H1 (cell line): Measurements from ENCODE around the gene VMP1. TPM values are rescaled to one million over a fixed set of nuclear protein-coding genes. Genes with fewer than 3 reads are reported as not detected.

Experiments
- CTCF ChIA-PET: fragments of 300-600 bp; sonication (Branson Sonifier 250); formaldehyde crosslinking; loops from one replicate; lab custom pipeline; 2021; ENCODE audit not compliant: partially characterized antibody; lab: Charles Lee
- POLR2A ChIA-PET: fragments of 300-600 bp; sonication (Branson Sonifier 250); formaldehyde crosslinking; loops from one replicate; lab custom pipeline; 2021; ENCODE audit warnings: inconsistent platforms; ENCODE audit not compliant: partially characterized antibody; lab: Charles Lee
- DNase-seq, 2 experiments: peaks; one replicate each; pipeline versions ENCODE4 v3.0.0 to v3.0.0-alpha.2; 2010 to 2022; ENCODE audit warnings: low spot score in 2 of 2, low read depth in 1 of 2, mixed read lengths in 1 of 2
- FAIRE-seq: peaks from 2 replicates; lab custom pipeline; 2011; peaks lifted over from hg19 to GRCh38; lab: Jason Lieb, UNC
- H2AFZ ChIP-seq: 2 replicates; pipeline ENCODE4 v1.8.1; 2012; ENCODE audit warnings: low read length, inconsistent platforms
- H2AK5ac ChIP-seq: 2 replicates; pipeline ENCODE4 v1.6.1; 2013; ENCODE audit warnings: low read depth, low read length
- H2BK120ac ChIP-seq: replicated peaks from 2 replicates; pipeline ENCODE3; 2013; ENCODE audit warnings: low read depth, low read length, inconsistent platforms
- H2BK12ac ChIP-seq: 2 replicates; pipeline ENCODE4 v1.6.1; 2013; ENCODE audit warnings: low read depth, low read length
- H2BK15ac ChIP-seq: 2 replicates; pipeline ENCODE4 v1.6.1; 2013; ENCODE audit warnings: low read length
- H2BK20ac ChIP-seq: 2 replicates; pipeline ENCODE4 v1.6.1; 2013; ENCODE audit warnings: low read length
- H2BK5ac ChIP-seq: 2 replicates; pipeline ENCODE4 v1.6.1; 2013; ENCODE audit warnings: low read depth, low read length
- H3K14ac ChIP-seq: 2 replicates; pipeline ENCODE4 v1.6.1; 2013; ENCODE audit warnings: inconsistent platforms; ENCODE audit not compliant: insufficient read length
- H3K18ac ChIP-seq: 2 replicates; pipeline ENCODE4 v1.6.1; 2013; ENCODE audit warnings: low read length; ENCODE audit errors: extremely low read depth
- H3K23ac ChIP-seq: 2 replicates; pipeline ENCODE4 v1.6.1; 2013; ENCODE audit warnings: inconsistent platforms; ENCODE audit not compliant: insufficient read length
- H3K23me2 ChIP-seq: 2 replicates; pipeline ENCODE4 v1.6.1; 2013; ENCODE audit warnings: low read depth, low read length
- H3K27ac ChIP-seq: 2 replicates; pipeline ENCODE4 v1.6.1; 2011; ENCODE audit warnings: low read depth, low read length, inconsistent platforms
- H3K27me3 ChIP-seq, 4 experiments: replicated peaks in 1 of 4; 1 replicate in 1 of 4; 2 replicates in 3 of 4; pipeline versions ENCODE4 v1.6.1 to v1.8.1; 2011 to 2013; ENCODE audit warnings: low read length in 3 of 4, mild to moderate bottlenecking in 3 of 4, inconsistent platforms in 2 of 4, mixed read lengths in 2 of 4, moderate library complexity in 1 of 4; ENCODE audit not compliant: control insufficient read depth in 3 of 4, insufficient read depth in 3 of 4; ENCODE audit errors: extremely low read depth in 1 of 4
- H3K36me3 ChIP-seq, 4 experiments: 2 replicates each; pipeline versions ENCODE4 v1.6.1 to v1.8.1; 2011 to 2013; ENCODE audit warnings: mild to moderate bottlenecking in 4 of 4, low read length in 3 of 4, moderate library complexity in 2 of 4, control low read depth in 1 of 4, inconsistent platforms in 1 of 4; ENCODE audit not compliant: insufficient read depth in 4 of 4, control insufficient read depth in 2 of 4
- H3K4ac ChIP-seq: replicated peaks from 2 replicates; pipeline ENCODE3; 2013; ENCODE audit warnings: low read length, low read depth, mixed read lengths, inconsistent platforms; ENCODE audit not compliant: insufficient read length
- H3K4me1 ChIP-seq, 4 experiments: replicated peaks in 1 of 4; 1 replicate in 1 of 4; 2 replicates in 3 of 4; pipeline versions ENCODE4 v1.6.1 to v1.8.1; 2011 to 2013; ENCODE audit warnings: low read length in 3 of 4, inconsistent platforms in 2 of 4, mixed read lengths in 1 of 4; ENCODE audit not compliant: insufficient read depth in 4 of 4, control insufficient read depth in 3 of 4
- H3K4me2 ChIP-seq, 2 experiments: 2 replicates each; pipeline versions ENCODE4 v1.6.1 to v1.8.1; 2011 to 2013; ENCODE audit warnings: low read depth in 2 of 2, low read length in 2 of 2, control low read depth in 1 of 2, inconsistent platforms in 1 of 2, mild to moderate bottlenecking in 1 of 2; ENCODE audit not compliant: insufficient read depth in 1 of 2
- H3K4me3 ChIP-seq, 4 experiments: fragments of 200-600, 300-600 bp in 1 of 4; sonication (generic), shearing (Covaris generic), sonication (Bioruptor Twin) in 1 of 4; 2 replicates each; pipeline versions ENCODE4 v1.5.1 to v1.8.1; 2011 to 2016; ENCODE audit warnings: low read length in 4 of 4, low read depth in 3 of 4, control low read depth in 2 of 4, inconsistent platforms in 2 of 4, mild to moderate bottlenecking in 2 of 4, mixed read lengths in 1 of 4, moderate library complexity in 1 of 4; ENCODE audit not compliant: insufficient read depth in 2 of 4; ENCODE audit errors: extremely low read depth in 1 of 4
- H3K56ac ChIP-seq: replicated peaks from 2 replicates; pipeline ENCODE3; 2013; ENCODE audit warnings: low read depth, mild to moderate bottlenecking, mixed read lengths, low read length, inconsistent platforms; ENCODE audit not compliant: insufficient read length
- H3K79me1 ChIP-seq: 2 replicates; pipeline ENCODE4 v1.6.1; 2013; ENCODE audit warnings: low read depth, low read length, control low read depth
- H3K79me2 ChIP-seq, 2 experiments: 2 replicates each; pipeline versions ENCODE4 v1.6.1 to v1.8.1; 2012 to 2013; ENCODE audit warnings: low read length in 2 of 2, mild to moderate bottlenecking in 2 of 2, inconsistent platforms in 1 of 2; ENCODE audit not compliant: insufficient read depth in 2 of 2, control insufficient read depth in 1 of 2
- H3K9ac ChIP-seq, 4 experiments: replicated peaks in 1 of 4; 1 replicate in 1 of 4; 2 replicates in 3 of 4; pipeline versions ENCODE4 v1.6.1 to v1.8.1; 2011 to 2013; ENCODE audit warnings: low read depth in 3 of 4, low read length in 3 of 4, control low read depth in 2 of 4, mild to moderate bottlenecking in 2 of 4, moderate library complexity in 2 of 4, inconsistent platforms in 1 of 4; ENCODE audit errors: extremely low read depth in 1 of 4
- H3K9me3 ChIP-seq, 2 experiments: 2 replicates each; pipeline versions ENCODE4 v1.6.1 to v1.8.1; 2012 to 2013; ENCODE audit warnings: mild to moderate bottlenecking in 2 of 2, moderate library complexity in 2 of 2, control low read depth in 1 of 2, inconsistent platforms in 1 of 2, low read depth in 1 of 2, low read length in 1 of 2, mixed read lengths in 1 of 2; ENCODE audit not compliant: insufficient read depth in 2 of 2
- H4K20me1 ChIP-seq, 2 experiments: replicated peaks in 1 of 2; 2 replicates each; pipeline versions ENCODE3 to v1.8.1; 2011 to 2013; ENCODE audit warnings: inconsistent platforms in 2 of 2, low read length in 2 of 2, mild to moderate bottlenecking in 1 of 2; ENCODE audit not compliant: insufficient read depth in 2 of 2, control insufficient read depth in 1 of 2
- H4K5ac ChIP-seq: 2 replicates; pipeline ENCODE4 v1.6.1; 2013; ENCODE audit warnings: low read length, low read depth, mixed read lengths, inconsistent platforms; ENCODE audit not compliant: insufficient read length
- H4K8ac ChIP-seq: 2 replicates; pipeline ENCODE4 v1.8.0; 2013; ENCODE audit warnings: mild to moderate bottlenecking, moderate library complexity, low read length, inconsistent platforms; ENCODE audit not compliant: insufficient read depth; ENCODE audit errors: extremely low read depth
- H4K91ac ChIP-seq: replicated peaks from 2 replicates; pipeline ENCODE3; 2013; ENCODE audit warnings: low read length, mixed read lengths, inconsistent platforms; ENCODE audit not compliant: insufficient read length
- ASH2L ChIP-seq: fragments of 200-600, 300-600 bp; sonication (generic); IDR thresholded peaks from one replicate; pipeline ENCODE4 v1.7.1; 2017; ENCODE audit warnings: low read length
- BRCA1 ChIP-seq: IDR thresholded peaks from 2 replicates; pipeline ENCODE4 v1.6.1; 2012; ENCODE audit warnings: low read depth, low read length, improper control_type of control experiment
- CHD1 ChIP-seq: IDR thresholded peaks from 2 replicates; pipeline ENCODE4 v1.6.1; 2012; ENCODE audit warnings: low read depth, low read length, improper control_type of control experiment
- EP300 ChIP-seq, 2 experiments: IDR thresholded peaks; 1 replicate in 1 of 2; 2 replicates in 1 of 2; pipeline ENCODE4 v1.6.1; 2011 to 2012; ENCODE audit warnings: low read depth in 2 of 2, low read length in 2 of 2, mild to moderate bottlenecking in 2 of 2, borderline replicate concordance in 1 of 2, inconsistent platforms in 1 of 2, moderate library complexity in 1 of 2
- GTF2F1 ChIP-seq: IDR thresholded peaks from 2 replicates; pipeline ENCODE4 v1.6.1; 2012; ENCODE audit warnings: low read depth, low read length, improper control_type of control experiment, borderline replicate concordance
- NRF1 ChIP-seq: IDR thresholded peaks from 2 replicates; pipeline ENCODE4 v1.6.1; 2011; ENCODE audit warnings: mild to moderate bottlenecking, low read depth, low read length, improper control_type of control experiment
- PHF8 ChIP-seq: fragments of 200-600 bp; sonication (generic); conservative IDR thresholded peaks from 2 replicates; pipeline ENCODE4 v1.7.1; 2012; ENCODE audit warnings: low read depth, mild to moderate bottlenecking, inconsistent platforms, low read length, moderate library complexity
- POLR2A ChIP-seq, 2 experiments: IDR thresholded peaks; 1 replicate in 1 of 2; 2 replicates in 1 of 2; pipeline ENCODE4 v1.6.1; 2011; ENCODE audit warnings: low read depth in 2 of 2, low read length in 2 of 2, mild to moderate bottlenecking in 2 of 2; ENCODE audit errors: control extremely low read depth in 1 of 2
- RBBP5 ChIP-seq: IDR thresholded peaks from 2 replicates; pipeline ENCODE4 v1.7.1; 2012; ENCODE audit warnings: low read depth, mild to moderate bottlenecking, inconsistent platforms, low read length, moderate library complexity, borderline replicate concordance
- RFX5 ChIP-seq: IDR thresholded peaks from 2 replicates; pipeline ENCODE4 v1.6.1; 2011; ENCODE audit warnings: low read depth, low read length, improper control_type of control experiment, borderline replicate concordance
- SP1 ChIP-seq: IDR thresholded peaks from 2 replicates; pipeline ENCODE4 v1.6.1; 2011; ENCODE audit warnings: low read depth, low read length
- TCF12 ChIP-seq: IDR thresholded peaks from 2 replicates; pipeline ENCODE4 v1.6.1; 2011; ENCODE audit warnings: low read depth, mild to moderate bottlenecking, low read length
- YY1 ChIP-seq: IDR thresholded peaks from 2 replicates; pipeline ENCODE4 v1.6.1; 2011; ENCODE audit warnings: low read depth, mild to moderate bottlenecking, low read length
- WGBS, 2 experiments: shearing (Covaris generic) in 1 of 2; methylation state at CpG; one replicate each; pipeline versions ENCODE4 v1.1.6 to v1.1.7; 2013 to 2015; ENCODE audit warnings: low lambda C conversion rate in 2 of 2, mixed read lengths in 2 of 2, inconsistent platforms in 1 of 2, low coverage in 1 of 2, missing lambda C conversion rate in 1 of 2; ENCODE audit not compliant: insufficient replicate concordance in 2 of 2, insufficient coverage in 1 of 2, insufficient read length in 1 of 2; ENCODE audit errors: extremely low coverage in 1 of 2, missing lambda C conversion rate in 1 of 2; 5-methylcytosine and 5-hydroxymethylcytosine counted together
- polyA plus RNA-seq, 7 experiments: library from polyadenylated mRNA; depleted of rRNA in 3 of 7; stranded (reverse) in 5 of 7; unstranded in 2 of 7; fragments of >200 nt in 5 of 7; fragments of 200-250 nt in 2 of 7; gene quantifications; 1 replicate in 5 of 7; 2 replicates in 1 of 7; 4 replicates in 1 of 7; pipeline versions ENCODE4 v1.2.1 to v1.2.3, GENCODE V29; 2011 to 2013; ENCODE audit warnings: missing spikeins in 2 of 7, mixed read lengths in 2 of 7
- total RNA-seq: library from RNA; stranded (reverse); fragmentation: NEBNext Ultra II Directional; extraction: Animal tissue kit (Norgen Biotek cat#: 25700); gene quantifications from 2 replicates; pipeline ENCODE4 v1.2.1, GENCODE V29; 2021
- TF ChIP-seq, protein P1 (sequence below): IDR thresholded peaks from 2 replicates; pipeline ENCODE4 v1.6.1; 2012; ENCODE audit warnings: inconsistent platforms

The VMP1 gene
- total and polyA plus RNA-seq, 2 of the 8 experiments (the other 6 are each of a cell fraction or from before 2014, with no cell fraction given) = 45.0 to 92.7 TPM

DNA sequence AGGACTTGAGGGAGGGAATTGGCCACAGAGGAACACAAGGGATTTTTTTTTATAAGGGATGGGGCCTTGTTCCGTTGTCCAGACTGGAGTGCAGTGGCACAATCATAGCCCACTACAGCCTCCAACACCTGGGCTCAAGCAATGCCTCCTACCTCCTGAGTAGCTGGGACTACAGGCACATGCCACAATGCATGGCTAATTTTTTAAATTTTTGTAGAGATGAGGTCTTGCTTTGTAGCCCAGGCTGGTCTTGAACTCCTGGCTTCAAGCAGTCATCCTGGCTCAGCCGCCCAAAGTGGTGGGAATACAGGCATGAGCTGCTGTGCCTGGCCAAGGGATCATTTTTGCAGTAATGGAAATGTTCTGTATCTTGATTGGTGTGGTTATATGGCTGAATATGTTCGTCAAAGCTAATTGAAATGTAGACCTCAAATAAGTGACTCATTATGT, 56.9 kb downstream of the VMP1 start:
- H3K9me3 ChIP-seq = no peaks in the 10 kb centered on the region
- H3K79me1 ChIP-seq = no peaks in the 10 kb centered on the region; the same call in 1 of the 2 replicates
- no peak overlapping the region for H3K18ac ChIP-seq
- no peak overlapping the region for H3K4me2 ChIP-seq
- no peak overlapping the region for H2BK15ac ChIP-seq
- WGBS, 2 experiments = 94% methylated on average over 3 of the region's 3 CpGs; no CpG with 5 or more reads in 1 of the 2 experiments
- ChIA-PET CTCF (interaction anchor here (1.3 to 4.4 kb wide), 4 partner anchors 9 to 150 kb away, joined by 4 to 24 read pairs (median 7); no protein-coding TSS in a partner anchor), POLR2A (interaction anchor here (1.7 kb wide), 1 partner anchor 73 kb away, joined by 5 read pairs; no protein-coding TSS in a partner anchor)
- H3K36me3 ChIP-seq = no peaks in the 10 kb centered on the region
- H3K27me3 ChIP-seq = no peaks in the 10 kb centered on the region
- no peak overlapping the region for H3K4ac ChIP-seq
- no peak overlapping the region for H3K56ac ChIP-seq
- FAIRE-seq = no peak
- no peak overlapping the region for H2BK120ac ChIP-seq
- H3K23ac ChIP-seq = no peak overlapping the region
- no peak for DNase-seq
- H2BK5ac ChIP-seq = no peak overlapping the region
- H3K23me2 ChIP-seq = no peaks in the 10 kb centered on the region; the same call in 1 of the 2 replicates
- 0 out of 2 replicates have a peak overlapping the region, but pooled peaks have one; percentile 17 for H2BK12ac ChIP-seq
- H3K9ac ChIP-seq = no peak overlapping the region
- no peak overlapping the region for H4K91ac ChIP-seq
- 0 out of 2 replicates have a peak overlapping the region, but pooled peaks have one; percentile 24 for H2AK5ac ChIP-seq
- no peaks in the 10 kb centered on the region for H3K79me2 ChIP-seq
- peaks cover 0 to 4% (median 0%) of the 10 kb centered on the region in 4 experiments; a peak in 1 of 7 replicates for H3K4me1 ChIP-seq
- H3K14ac ChIP-seq = no peak overlapping the region
- H4K20me1 ChIP-seq = no peaks in the 10 kb centered on the region
- no peak overlapping the region for H4K8ac ChIP-seq
- H3K4me3 ChIP-seq = no peak overlapping the region
- no peak overlapping the region for H2BK20ac ChIP-seq
- H3K27ac ChIP-seq = no peak overlapping the region
- H4K5ac ChIP-seq = no peak overlapping the region
- H2AFZ ChIP-seq = no peak overlapping the region
- TF ChIP-seq, protein P1, sequence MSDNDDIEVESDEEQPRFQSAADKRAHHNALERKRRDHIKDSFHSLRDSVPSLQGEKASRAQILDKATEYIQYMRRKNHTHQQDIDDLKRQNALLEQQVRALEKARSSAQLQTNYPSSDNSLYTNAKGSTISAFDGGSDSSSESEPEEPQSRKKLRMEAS = no peak
- TF ChIP-seq EP300 (IDR thresholded peaks at IDR 0.05; ENCODE audit: borderline replicate concordance in 1 of 2, low read depth in 2 of 2, low read length in 2 of 2) (no peak), YY1 (no peak), NRF1 (no peak), TCF12 (no peak), CHD1 (no peak), GTF2F1 (no peak), RBBP5 (no peak), BRCA1 (no peak), RFX5 (no peak), ASH2L (no peak), PHF8 (no peak), SP1 (no peak), POLR2A (IDR thresholded peaks at IDR 0.05; ENCODE audit: control extremely low read depth in 1 of 2, low read depth in 2 of 2, low read length in 2 of 2) (no peak)
